T-helper 2 cell treated with Interferon-gamma antibody and Interleukin-4, amounts not matched to agents 5 μg/mL and 100 μg/mL, for 36 hours (primary cell): Measurements from ENCODE around the gene PLAGL1.

ENCODE experiments used
- DNase-seq: peaks from one replicate; pipeline ENCODE4 v3.0.0; 2021; ENCODE audit warnings: low spot score
- H3K27ac Mint-ChIP-seq: one replicate; pipeline ENCODE4 v1.8.0; 2021; ENCODE audit warnings: mild to moderate bottlenecking, mixed read lengths
- H3K27me3 Mint-ChIP-seq: one replicate; pipeline ENCODE4 v1.8.0; 2021; ENCODE audit warnings: low read depth, mixed read lengths
- H3K36me3 Mint-ChIP-seq: one replicate; pipeline ENCODE4 v1.8.0; 2021; ENCODE audit warnings: low read depth, mixed read lengths
- H3K4me1 Mint-ChIP-seq: one replicate; pipeline ENCODE4 v1.8.0; 2021; ENCODE audit warnings: low read depth, mixed read lengths
- H3K4me3 Mint-ChIP-seq: one replicate; pipeline ENCODE4 v1.8.0; 2022; ENCODE audit warnings: mild to moderate bottlenecking, moderate library complexity, mixed read lengths
- H3K9me3 Mint-ChIP-seq: one replicate; pipeline ENCODE4 v1.8.0; 2021; ENCODE audit warnings: mixed read lengths

Gene PLAGL1

GRCh38 chr6:143992285-143992684 lies 15.8 kb downstream of the PLAGL1 start:
- no peaks in the 10 kb centered on the region for H3K4me1 Mint-ChIP-seq
- H3K4me3 Mint-ChIP-seq: no peak overlapping the region

GRCh38 chr6:143986463-143987065 lies 21.5 kb downstream of the PLAGL1 start:
- Mint-ChIP-seq H3K27ac (no peak overlapping the region), H3K27me3 (peaks cover 7% of the 10 kb centered on the region), H3K36me3 (no peaks in the 10 kb centered on the region), H3K4me3 (no peak overlapping the region), H3K9me3 (no peaks in the 10 kb centered on the region), H3K4me1 (no peaks in the 10 kb centered on the region)
- DNase-seq: no peak

More at GRCh38 chr6:143992285-143992684, 15.8 kb downstream of the PLAGL1 start:
- H3K9me3 Mint-ChIP-seq: no peaks in the 10 kb centered on the region
- no peak for DNase-seq
- H3K36me3 Mint-ChIP-seq: no peaks in the 10 kb centered on the region
- H3K27me3 Mint-ChIP-seq: peaks cover 15% of the 10 kb centered on the region
- no peak overlapping the region for H3K27ac Mint-ChIP-seq

- H3K4me1 Mint-ChIP-seq: no peaks in the 10 kb centered on the region
- no peak for DNase-seq
- peaks cover 6% of the 10 kb centered on the region for H3K27me3 Mint-ChIP-seq
- H3K4me3 Mint-ChIP-seq: no peak overlapping the region
- H3K9me3 Mint-ChIP-seq: no peaks in the 10 kb centered on the region
- H3K36me3 Mint-ChIP-seq: no peaks in the 10 kb centered on the region
- H3K27ac Mint-ChIP-seq: no peak overlapping the region
Measured at GRCh38 chr6:143984666-143985065, 23.4 kb downstream of the PLAGL1 start.

DNA sequence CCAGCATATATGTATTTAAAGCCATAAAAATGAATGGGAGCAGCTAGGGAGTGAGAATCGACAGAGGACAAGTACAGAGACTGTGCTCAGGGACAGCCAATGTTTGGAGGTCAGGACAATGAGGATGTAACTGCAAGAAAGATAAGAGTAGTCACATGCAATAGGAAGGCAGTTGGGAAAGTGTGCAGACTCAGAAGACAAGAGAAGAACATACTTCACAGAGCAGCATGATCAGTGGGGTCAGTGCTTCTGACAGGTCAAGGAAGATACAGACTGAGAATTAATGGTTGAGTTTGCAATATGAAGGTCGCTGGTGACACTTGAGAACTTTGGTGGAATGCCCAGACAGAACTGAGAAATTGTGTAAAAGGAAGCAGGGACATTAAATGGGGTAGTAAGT lies 25.1 kb downstream of the PLAGL1 start:
- H3K4me3 Mint-ChIP-seq: no peak overlapping the region
- no peaks in the 10 kb centered on the region for H3K36me3 Mint-ChIP-seq
- no peak overlapping the region for H3K27ac Mint-ChIP-seq
- peaks cover 2% of the 10 kb centered on the region for H3K27me3 Mint-ChIP-seq
- DNase-seq: no peak
- no peaks in the 10 kb centered on the region for H3K4me1 Mint-ChIP-seq
- H3K9me3 Mint-ChIP-seq: no peaks in the 10 kb centered on the region

DNA sequence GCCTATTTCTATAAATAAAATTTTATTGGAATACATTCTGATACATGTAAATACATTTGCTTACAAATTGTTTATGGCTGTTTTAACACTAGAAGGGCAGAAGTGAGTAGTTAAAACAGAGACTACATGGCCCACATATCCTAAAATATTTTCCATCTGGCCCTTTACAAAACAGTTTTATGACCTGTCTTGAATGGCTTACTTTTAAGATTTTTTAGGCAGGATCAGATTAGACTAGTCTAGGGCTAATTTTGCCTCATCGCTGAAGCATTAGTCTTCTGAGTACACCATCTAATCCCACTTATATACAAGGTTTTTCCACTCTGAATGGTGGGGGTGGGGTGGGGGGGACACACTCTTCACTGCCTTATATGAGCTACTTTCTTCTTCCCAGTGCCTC lies 27.1 kb downstream of the PLAGL1 start:
- Mint-ChIP-seq H3K27ac (no peak overlapping the region), H3K4me3 (no peak overlapping the region), H3K36me3 (no peaks in the 10 kb centered on the region), H3K9me3 (no peaks in the 10 kb centered on the region), H3K27me3 (peaks cover 2% of the 10 kb centered on the region), H3K4me1 (peaks cover 2% of the 10 kb centered on the region)
- DNase-seq: no peak

- H3K36me3 Mint-ChIP-seq: no peaks in the 10 kb centered on the region
- H3K9me3 Mint-ChIP-seq: no peaks in the 10 kb centered on the region
- peaks cover 2% of the 10 kb centered on the region for H3K4me1 Mint-ChIP-seq
- no peak overlapping the region for H3K27ac Mint-ChIP-seq
- no peak overlapping the region for H3K4me3 Mint-ChIP-seq
- no peak for DNase-seq
- H3K27me3 Mint-ChIP-seq: peaks cover 2% of the 10 kb centered on the region
Measured at GRCh38 chr6:143976806-143977349, 31.2 kb downstream of the PLAGL1 start.

GRCh38 chr6:143974089-143974488 lies 34.0 kb downstream of the PLAGL1 start:
- Mint-ChIP-seq H3K4me1 (peaks cover 3% of the 10 kb centered on the region), H3K27me3 (peaks cover 9% of the 10 kb centered on the region)

DNA sequence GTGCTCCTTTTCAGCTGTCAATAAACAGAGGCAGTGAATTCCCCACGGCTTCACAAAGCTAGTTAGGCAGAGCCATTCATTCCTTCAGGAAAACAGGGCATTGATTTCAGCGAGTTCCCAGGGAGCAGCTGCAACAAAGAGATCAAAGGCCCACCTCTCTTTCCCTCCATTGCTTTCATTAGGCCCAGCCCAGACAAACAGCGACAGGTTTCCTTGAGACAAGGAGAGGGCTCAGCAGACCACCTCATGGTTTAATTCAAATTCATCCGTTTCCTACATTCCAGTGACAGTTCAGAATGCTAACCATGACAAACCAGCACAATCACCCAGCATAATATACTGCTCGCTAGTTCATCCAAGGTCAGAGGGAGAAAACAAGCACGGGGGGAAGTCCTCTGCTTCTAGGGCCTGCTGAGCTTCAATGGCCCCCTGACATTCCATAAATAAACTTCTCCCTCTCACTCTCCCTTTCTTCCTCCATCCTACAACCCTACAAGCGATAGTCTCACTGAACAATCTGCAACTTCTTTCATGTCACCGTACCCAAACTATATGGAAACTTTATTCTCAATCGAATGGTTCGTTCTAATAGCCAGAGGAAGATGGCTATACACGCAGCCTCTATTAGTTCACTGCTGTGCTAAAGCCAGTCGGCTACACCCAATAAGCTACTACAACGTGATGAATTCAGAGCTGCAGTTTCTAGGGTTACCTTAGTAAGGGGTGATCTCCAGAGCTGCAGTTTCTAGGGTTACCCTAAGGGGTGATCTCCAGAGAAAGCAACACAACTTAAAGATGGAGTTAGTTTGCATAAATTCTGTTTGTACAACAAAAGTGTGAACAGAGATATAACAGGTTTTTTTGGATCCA lies 34.7 kb downstream of the PLAGL1 start:
- no peak for DNase-seq
- Mint-ChIP-seq H3K27me3 (peaks cover 10% of the 10 kb centered on the region), H3K36me3 (no peaks in the 10 kb centered on the region), H3K27ac (no peak overlapping the region), H3K4me1 (peaks cover 5% of the 10 kb centered on the region), H3K4me3 (no peak overlapping the region), H3K9me3 (no peaks in the 10 kb centered on the region)

More at GRCh38 chr6:143974089-143974488, 34.0 kb downstream of the PLAGL1 start:
- no peaks in the 10 kb centered on the region for H3K36me3 Mint-ChIP-seq
- no peak for DNase-seq
- no peaks in the 10 kb centered on the region for H3K9me3 Mint-ChIP-seq
- no peak overlapping the region for H3K4me3 Mint-ChIP-seq
- H3K27ac Mint-ChIP-seq: no peak overlapping the region

GRCh38 chr6:143971482-143972205 lies 36.4 kb downstream of the PLAGL1 start:
- Mint-ChIP-seq H3K9me3 (no peaks in the 10 kb centered on the region), H3K36me3 (no peaks in the 10 kb centered on the region), H3K4me3 (no peak overlapping the region), H3K4me1 (peaks cover 3% of the 10 kb centered on the region), H3K27ac (no peak overlapping the region), H3K27me3 (peaks cover 10% of the 10 kb centered on the region)
- DNase-seq: no peak

DNA sequence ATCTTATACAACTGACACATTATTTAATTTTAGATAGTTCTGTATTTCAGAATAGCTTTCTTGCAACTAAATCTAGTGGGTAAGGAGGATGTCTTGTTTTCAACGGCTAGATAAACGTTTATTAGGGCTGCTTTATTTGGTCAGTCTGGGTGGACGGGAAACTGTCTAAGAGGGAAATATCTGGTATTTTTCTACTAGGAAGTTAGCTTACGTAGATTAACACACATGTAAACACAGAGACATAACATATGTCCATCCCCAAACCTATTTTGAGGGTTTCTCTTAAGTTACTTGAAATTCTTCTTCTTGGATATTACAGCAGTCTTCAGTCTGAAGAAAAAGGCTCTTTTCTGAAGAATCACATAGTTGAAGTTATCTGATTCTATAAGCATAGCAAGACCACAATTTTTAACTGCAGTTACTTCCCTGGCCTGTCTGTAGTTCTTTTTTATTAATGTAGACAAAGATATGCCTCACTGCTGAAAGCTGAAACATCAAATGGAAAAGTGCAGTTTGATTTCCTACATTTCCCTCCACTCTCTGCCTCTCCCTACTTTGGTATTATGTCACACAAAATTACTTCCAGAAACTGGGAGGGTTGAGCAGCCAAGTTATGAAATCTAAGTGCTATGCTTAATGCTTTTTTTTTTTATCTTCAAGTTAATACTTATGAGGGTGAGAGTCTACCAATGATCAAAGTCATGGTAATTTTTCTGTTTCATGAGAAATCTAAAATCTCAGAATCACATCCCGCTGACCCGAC lies 37.4 kb downstream of the PLAGL1 start:
- no peak for DNase-seq
- Mint-ChIP-seq H3K36me3 (no peaks in the 10 kb centered on the region), H3K4me3 (no peak overlapping the region), H3K9me3 (no peaks in the 10 kb centered on the region), H3K27ac (no peak overlapping the region), H3K27me3 (peaks cover 10% of the 10 kb centered on the region), H3K4me1 (peaks cover 3% of the 10 kb centered on the region)

DNA sequence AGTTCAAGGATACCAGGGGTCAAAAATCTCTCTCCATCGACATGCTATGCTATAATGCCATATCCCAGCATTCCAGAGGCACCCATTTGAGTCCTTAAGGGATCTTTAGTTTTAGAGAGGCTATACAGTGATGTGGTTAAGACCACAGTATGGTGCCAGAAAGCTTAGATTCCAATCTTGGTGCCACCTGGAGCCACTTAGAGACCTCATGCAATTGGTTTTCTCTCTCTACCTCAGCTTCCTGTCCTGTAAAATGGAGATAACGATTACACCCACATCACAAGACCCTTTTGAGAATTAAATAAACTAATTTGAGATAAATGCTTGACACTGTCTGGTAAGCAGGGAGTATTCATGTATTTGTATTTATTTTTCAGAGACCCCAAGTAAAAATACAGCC lies 39.0 kb downstream of the PLAGL1 start:
- Mint-ChIP-seq H3K4me1 (peaks cover 3% of the 10 kb centered on the region), H3K27ac (no peak overlapping the region), H3K4me3 (no peak overlapping the region), H3K9me3 (no peaks in the 10 kb centered on the region), H3K27me3 (peaks cover 10% of the 10 kb centered on the region), H3K36me3 (no peaks in the 10 kb centered on the region)
- DNase-seq: no peak

- Mint-ChIP-seq H3K36me3 (no peaks in the 10 kb centered on the region), H3K4me3 (no peak overlapping the region), H3K9me3 (no peaks in the 10 kb centered on the region), H3K27ac (no peak overlapping the region), H3K27me3 (peaks cover 10% of the 10 kb centered on the region), H3K4me1 (peaks cover 3% of the 10 kb centered on the region)
- DNase-seq: no peak
Measured at GRCh38 chr6:143967706-143968376, 40.2 kb downstream of the PLAGL1 start.

DNA sequence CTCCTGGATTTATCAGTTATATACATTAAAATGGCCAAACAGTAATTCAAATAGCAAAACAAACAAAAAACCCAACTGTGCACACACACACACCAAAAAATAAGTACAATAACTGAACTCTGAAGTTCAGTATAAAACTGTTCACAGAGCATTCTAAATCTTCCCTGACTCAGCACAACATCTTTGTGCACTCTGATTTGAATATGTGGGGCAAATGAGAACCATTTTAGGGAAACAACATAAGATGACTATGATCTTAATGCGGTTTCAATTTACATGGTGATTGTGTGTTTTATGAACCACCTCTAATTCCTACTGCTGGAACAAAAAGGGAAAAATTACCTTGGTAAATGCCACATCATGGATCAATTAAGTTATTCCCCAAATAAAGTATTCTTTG lies 41.7 kb downstream of the PLAGL1 start:
- Mint-ChIP-seq H3K27me3 (peaks cover 8% of the 10 kb centered on the region), H3K4me3 (no peak overlapping the region)

More for the DNA sequence above, 41.7 kb downstream of the PLAGL1 start:
- no peaks in the 10 kb centered on the region for H3K36me3 Mint-ChIP-seq
- no peak for DNase-seq
- no peaks in the 10 kb centered on the region for H3K9me3 Mint-ChIP-seq
- peaks cover 3% of the 10 kb centered on the region for H3K4me1 Mint-ChIP-seq
- no peak overlapping the region for H3K27ac Mint-ChIP-seq
